ENCODE results near the gene ZNF804A.

The ZNF804A gene

GRCh38 chr2:184624311-184624710 lies 26.0 kb downstream of the ZNF804A start:
- no peaks in the 10 kb centered on the region for H3K79me2 ChIP-seq (ENCODE audit: control insufficient read depth, low read length)
- H3K4me2 ChIP-seq (ENCODE audit: low read length) = no peak overlapping the region
- no peaks in the 10 kb centered on the region for H3K36me3 ChIP-seq (ENCODE audit: control insufficient read depth, low read length)
- no peak overlapping the region for H3K27ac ChIP-seq (ENCODE audit: low read depth, low read length)
- H3K9me3 ChIP-seq (ENCODE audit: control insufficient read depth, insufficient read depth, low read length) = no peaks in the 10 kb centered on the region
- H3F3A ChIP-seq (ENCODE audit: control insufficient read depth, insufficient read depth) = no peaks in the 10 kb centered on the region
- no peaks in the 10 kb centered on the region for H3K27me3 ChIP-seq (ENCODE audit: control insufficient read depth, low read length)
- no peak overlapping the region for H3K4me3 ChIP-seq (ENCODE audit: low read length)
- no peaks in the 10 kb centered on the region for H3K4me1 ChIP-seq (ENCODE audit: control insufficient read depth, low read length)
- TF ChIP-seq CTCF (IDR thresholded peaks at IDR 0.05; ENCODE audit: low read depth, low read length, poor library complexity, severe bottlenecking) (no peak), EZH2phosphoT487 (IDR thresholded peaks at IDR 0.05; ENCODE audit: borderline replicate concordance, low read length) (no peak)
- H4K20me1 ChIP-seq (ENCODE audit: control insufficient read depth, insufficient read depth, low read depth, low read length) = no peaks in the 10 kb centered on the region
- H3K9me2 ChIP-seq (replicated peaks; ENCODE audit: control insufficient read depth, low read length) = no peaks in the 10 kb centered on the region; the same call in 1 of the 2 replicates

GRCh38 chr2:184628051-184628450 lies 29.7 kb downstream of the ZNF804A start:
- H4K20me1 ChIP-seq (ENCODE audit: control insufficient read depth, insufficient read depth, low read depth, low read length) = no peaks in the 10 kb centered on the region

GRCh38 chr2:184633726-184634125 lies 35.4 kb downstream of the ZNF804A start:
- H3K9me3 ChIP-seq (ENCODE audit: control insufficient read depth, insufficient read depth, low read length) = no peaks in the 10 kb centered on the region
- H3K9me2 ChIP-seq (replicated peaks; ENCODE audit: control insufficient read depth, low read length) = no peaks in the 10 kb centered on the region
- H3K4me3 ChIP-seq (ENCODE audit: low read length) = no peak overlapping the region
- H3K27ac ChIP-seq (ENCODE audit: low read depth, low read length) = no peak overlapping the region
- H3K4me2 ChIP-seq (ENCODE audit: low read length) = no peak overlapping the region
- H3F3A ChIP-seq (ENCODE audit: control insufficient read depth, insufficient read depth) = no peaks in the 10 kb centered on the region
- H3K36me3 ChIP-seq (ENCODE audit: control insufficient read depth, low read length) = no peaks in the 10 kb centered on the region
- TF ChIP-seq CTCF (IDR thresholded peaks at IDR 0.05; ENCODE audit: low read depth, low read length, poor library complexity, severe bottlenecking) = no peak
- TF ChIP-seq EZH2phosphoT487 (IDR thresholded peaks at IDR 0.05; ENCODE audit: borderline replicate concordance, low read length) = no peak
- no peaks in the 10 kb centered on the region for H3K4me1 ChIP-seq (ENCODE audit: control insufficient read depth, low read length)
- no peaks in the 10 kb centered on the region for H3K27me3 ChIP-seq (ENCODE audit: control insufficient read depth, low read length)
- H3K79me2 ChIP-seq (ENCODE audit: control insufficient read depth, low read length) = no peaks in the 10 kb centered on the region
- no peaks in the 10 kb centered on the region for H4K20me1 ChIP-seq (ENCODE audit: control insufficient read depth, insufficient read depth, low read depth, low read length)

More at GRCh38 chr2:184628051-184628450, 29.7 kb downstream of the ZNF804A start:
- Histone ChIP-seq H3K4me2 (ENCODE audit: low read length) (no peak overlapping the region), H3K9me2 (replicated peaks; ENCODE audit: control insufficient read depth, low read length) (no peaks in the 10 kb centered on the region), H3K79me2 (ENCODE audit: control insufficient read depth, low read length) (no peaks in the 10 kb centered on the region), H3F3A (ENCODE audit: control insufficient read depth, insufficient read depth) (no peaks in the 10 kb centered on the region), H3K27me3 (ENCODE audit: control insufficient read depth, low read length) (no peaks in the 10 kb centered on the region), H3K27ac (ENCODE audit: low read depth, low read length) (no peak overlapping the region), H3K9me3 (ENCODE audit: control insufficient read depth, insufficient read depth, low read length) (no peaks in the 10 kb centered on the region), H3K4me3 (ENCODE audit: low read length) (no peak overlapping the region), H3K4me1 (ENCODE audit: control insufficient read depth, low read length) (no peaks in the 10 kb centered on the region), H3K36me3 (ENCODE audit: control insufficient read depth, low read length) (no peaks in the 10 kb centered on the region)
- TF ChIP-seq EZH2phosphoT487 (IDR thresholded peaks at IDR 0.05; ENCODE audit: borderline replicate concordance, low read length) (no peak), CTCF (IDR thresholded peaks at IDR 0.05; ENCODE audit: low read depth, low read length, poor library complexity, severe bottlenecking) (no peak)
